GM12878 (cell line): Measurements from ENCODE around the gene FAM124B. TPM values are rescaled to one million over a fixed set of nuclear protein-coding genes. Genes with fewer than 3 reads are reported as not detected.

Experiments used
- ATAC-seq: fragments of 200-7000 bp; cut with Tn5 transposase; 3 replicates; pipeline ENCODE4 v1.9.1; 2020; ENCODE audit warnings: mild to moderate bottlenecking, moderate library complexity
- BruUV-seq: library from RNA; stranded (reverse); fragments of 400-500 nt; replicated peaks from 2 replicates; lab custom pipeline; 2021; lab: Mats Ljungman, UMichigan
- CTCF ChIA-PET: fragments of 300-600 bp; sonication (Branson Sonifier 250); formaldehyde crosslinking; extraction: SDS; loops from one replicate; lab custom pipeline; 2021; ENCODE audit warnings: inconsistent platforms; lab: Yijun Ruan, JAX
- POLR2A ChIA-PET: fragments of 350-600 bp; formaldehyde crosslinking; extraction: SDS; loops from one replicate; lab custom pipeline; 2021; ENCODE audit warnings: inconsistent platforms; lab: Charles Lee
- RAD21 ChIA-PET: fragments of 300-600 bp; sonication (Branson Sonifier 250); formaldehyde crosslinking; loops from one replicate; lab custom pipeline; 2023; ENCODE audit warnings: antibody characterized with exemption; ENCODE audit not compliant: unreplicated experiment; lab: Charles Lee
- SMC1A ChIA-PET: fragments of 300-600 bp; sonication (Branson Sonifier 250); formaldehyde crosslinking; loops from one replicate; lab custom pipeline; 2023; ENCODE audit not compliant: unreplicated experiment, uncharacterized antibody; lab: Charles Lee
- DNase-seq: peaks from one replicate; pipeline ENCODE4 v3.0.0-alpha.2; 2011; ENCODE audit warnings: low read depth, low spot score
- FAIRE-seq: peaks from 3 replicates; lab custom pipeline; 2011; peaks lifted over from hg19 to GRCh38; lab: Jason Lieb, UNC
- H2AFZ ChIP-seq: 2 replicates; pipeline ENCODE4 v1.6.0; 2011; ENCODE audit warnings: low read depth, low read length, control low read depth; ENCODE audit not compliant: control insufficient read depth
- H3K27ac ChIP-seq: 2 replicates; pipeline ENCODE4 v1.5.1; 2011; ENCODE audit warnings: control low read depth; ENCODE audit not compliant: control insufficient read depth, insufficient read depth
- H3K27me3 ChIP-seq, 2 experiments: replicated peaks in 1 of 2; 2 replicates each; pipeline versions ENCODE4 v1.6.0 to v1.6.1; 2011; ENCODE audit warnings: low read length in 1 of 2; ENCODE audit not compliant: control insufficient read depth in 2 of 2, insufficient read depth in 2 of 2
- H3K36me3 ChIP-seq, 2 experiments: 2 replicates each; pipeline ENCODE4 v1.5.1; 2011; ENCODE audit warnings: low read length in 1 of 2; ENCODE audit not compliant: control insufficient read depth in 2 of 2, insufficient read depth in 2 of 2
- H3K4me1 ChIP-seq: 2 replicates; pipeline ENCODE4 v1.6.1; 2011; ENCODE audit warnings: mild to moderate bottlenecking, low read length, moderate library complexity, mixed read lengths; ENCODE audit not compliant: control insufficient read depth, insufficient read depth
- H3K4me2 ChIP-seq: 2 replicates; pipeline ENCODE4 v1.6.0; 2011; ENCODE audit warnings: control low read depth; ENCODE audit not compliant: control insufficient read depth, insufficient read depth
- H3K4me3 ChIP-seq: fragments of 200-600 bp; sonication (generic); 2 replicates; pipeline ENCODE4 v1.5.1; 2016
- H3K79me2 ChIP-seq: 2 replicates; pipeline ENCODE4 v1.6.0; 2011; ENCODE audit warnings: low read length; ENCODE audit not compliant: control insufficient read depth, insufficient read depth
- H3K9ac ChIP-seq: 2 replicates; pipeline ENCODE4 v1.8.0; 2011; ENCODE audit warnings: low read length, control low read depth, mixed read lengths; ENCODE audit not compliant: control insufficient read depth, insufficient read depth
- H3K9me3 ChIP-seq: replicated peaks from 3 replicates; pipeline ENCODE4 v1.5.1; 2011; ENCODE audit warnings: mild to moderate bottlenecking, low read length; ENCODE audit not compliant: control insufficient read depth, insufficient read depth
- H4K20me1 ChIP-seq: 2 replicates; pipeline ENCODE4 v1.6.0; 2011; ENCODE audit not compliant: control insufficient read depth, insufficient read depth
- BMI1 ChIP-seq: fragments of 450-650 bp; IDR thresholded peaks from 2 replicates; pipeline ENCODE4 v1.6.1; 2016; ENCODE audit warnings: mild to moderate bottlenecking, moderate library complexity, borderline replicate concordance
- HDGF ChIP-seq: fragments of 450-650 bp; IDR thresholded peaks from 2 replicates; pipeline ENCODE4 v1.6.1; 2016; ENCODE audit warnings: antibody characterized with exemption
- KLF5 ChIP-seq: fragments of 450-650 bp; IDR thresholded peaks from 2 replicates; pipeline ENCODE4 v1.6.1; 2014; ENCODE audit warnings: mild to moderate bottlenecking; ENCODE audit not compliant: partially characterized antibody
- PAX8 ChIP-seq: fragments of 450-650 bp; IDR thresholded peaks from 2 replicates; pipeline ENCODE4 v1.6.1; 2017; ENCODE audit warnings: mild to moderate bottlenecking, moderate library complexity
- TCF12 ChIP-seq: IDR thresholded peaks from 2 replicates; pipeline ENCODE4 v1.6.1; 2011; ENCODE audit warnings: low read depth, mild to moderate bottlenecking, low read length
- WGBS: methylation state at CpG from one replicate; pipeline ENCODE4 v1.1.6; 2016; ENCODE audit warnings: low lambda C conversion rate; ENCODE audit not compliant: insufficient replicate concordance, insufficient coverage; ENCODE audit errors: missing lambda C conversion rate; 5-methylcytosine and 5-hydroxymethylcytosine counted together
- in situ Hi-C: fragments of 300-500 bp; cut with MboI; formaldehyde crosslinking; loops from 9 replicates; pipeline ENCODE4 v1.14.3; 2018; ENCODE audit warnings: mixed read lengths
- intact Hi-C: fragments of 100-400 bp; cut with micrococcal nuclease; formaldehyde crosslinking; loops from one replicate; pipeline ENCODE4 v1.14.2; 2022; ENCODE audit not compliant: unreplicated experiment
- polyA plus RNA-seq, 11 experiments: library from polyadenylated mRNA; depleted of rRNA in 4 of 11; unstranded in 6 of 11; stranded (reverse) in 5 of 11; fragments of >200 nt; fragmentation: Nextera tagmentation in 4 of 11; fragmentation: Illumina TruSeq in 1 of 11; extraction: Ambion mirVana in 4 of 11; extraction: Trizol in 1 of 11; gene quantifications; 1 replicate in 1 of 11; 2 replicates in 10 of 11; pipeline versions ENCODE4 v1.2.1 to v1.2.3, GENCODE V29; 2011 to 2016; ENCODE audit warnings: inconsistent platforms in 2 of 11, missing spikeins in 2 of 11, low read depth in 1 of 11
- total RNA-seq, 4 experiments: library from RNA; depleted of rRNA in 3 of 4; stranded (reverse); fragments of >200 nt in 3 of 4; fragmentation: Illumina TruSeq in 1 of 4; extraction: Trizol in 1 of 4; gene quantifications; 2 replicates each; pipeline versions ENCODE4 v1.2.1 to v1.2.3, GENCODE V29; 2013 to 2021
- TF ChIP-seq, protein P1 (sequence below): IDR thresholded peaks from 2 replicates; pipeline ENCODE4 v1.6.1; 2012; ENCODE audit warnings: mild to moderate bottlenecking, low read depth, low read length
- TF ChIP-seq, protein P2 (sequence below): fragments of 450-650 bp; formaldehyde crosslinking; IDR thresholded peaks from 2 replicates; pipeline ENCODE4 v1.5.0; 2022; ENCODE audit warnings: mild to moderate bottlenecking, missing genetic modification characterization
- TF ChIP-seq, protein P3 (sequence below): fragments of 450-650 bp; IDR thresholded peaks from 2 replicates; pipeline ENCODE4 v1.6.1; 2016; ENCODE audit warnings: mild to moderate bottlenecking

FAM124B gene
- total and polyA plus RNA-seq, 10 of the 15 experiments (the other 5 are each of a cell fraction or from before 2014, with no cell fraction given): not detected

GRCh38 chr2:224378701-224379097 is 23.2 kb downstream of the FAM124B start:
- no peak overlapping the region for H3K9ac ChIP-seq

More at GRCh38 chr2:224378701-224379097, 23.2 kb downstream of the FAM124B start:
- RAD21 ChIA-PET: no interaction called here
- in situ Hi-C loops: no loop called here
- POLR2A ChIA-PET: no interaction called here
- Histone ChIP-seq H3K4me3 (no peak overlapping the region), H4K20me1 (no peaks in the 10 kb centered on the region), H3K36me3 (no peaks in the 10 kb centered on the region)
- intact Hi-C loops: no loop called here
- CTCF ChIA-PET: interaction anchor here (0.6 to 1.8 kb wide), 2 partner anchors 10 to 598 kb away, joined by 4 to 10 read pairs; no protein-coding TSS in a partner anchor
- TF ChIP-seq, protein P1, sequence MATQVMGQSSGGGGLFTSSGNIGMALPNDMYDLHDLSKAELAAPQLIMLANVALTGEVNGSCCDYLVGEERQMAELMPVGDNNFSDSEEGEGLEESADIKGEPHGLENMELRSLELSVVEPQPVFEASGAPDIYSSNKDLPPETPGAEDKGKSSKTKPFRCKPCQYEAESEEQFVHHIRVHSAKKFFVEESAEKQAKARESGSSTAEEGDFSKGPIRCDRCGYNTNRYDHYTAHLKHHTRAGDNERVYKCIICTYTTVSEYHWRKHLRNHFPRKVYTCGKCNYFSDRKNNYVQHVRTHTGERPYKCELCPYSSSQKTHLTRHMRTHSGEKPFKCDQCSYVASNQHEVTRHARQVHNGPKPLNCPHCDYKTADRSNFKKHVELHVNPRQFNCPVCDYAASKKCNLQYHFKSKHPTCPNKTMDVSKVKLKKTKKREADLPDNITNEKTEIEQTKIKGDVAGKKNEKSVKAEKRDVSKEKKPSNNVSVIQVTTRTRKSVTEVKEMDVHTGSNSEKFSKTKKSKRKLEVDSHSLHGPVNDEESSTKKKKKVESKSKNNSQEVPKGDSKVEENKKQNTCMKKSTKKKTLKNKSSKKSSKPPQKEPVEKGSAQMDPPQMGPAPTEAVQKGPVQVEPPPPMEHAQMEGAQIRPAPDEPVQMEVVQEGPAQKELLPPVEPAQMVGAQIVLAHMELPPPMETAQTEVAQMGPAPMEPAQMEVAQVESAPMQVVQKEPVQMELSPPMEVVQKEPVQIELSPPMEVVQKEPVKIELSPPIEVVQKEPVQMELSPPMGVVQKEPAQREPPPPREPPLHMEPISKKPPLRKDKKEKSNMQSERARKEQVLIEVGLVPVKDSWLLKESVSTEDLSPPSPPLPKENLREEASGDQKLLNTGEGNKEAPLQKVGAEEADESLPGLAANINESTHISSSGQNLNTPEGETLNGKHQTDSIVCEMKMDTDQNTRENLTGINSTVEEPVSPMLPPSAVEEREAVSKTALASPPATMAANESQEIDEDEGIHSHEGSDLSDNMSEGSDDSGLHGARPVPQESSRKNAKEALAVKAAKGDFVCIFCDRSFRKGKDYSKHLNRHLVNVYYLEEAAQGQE: no peak
- TF ChIP-seq BMI1 (no peak), TCF12 (no peak), KLF5 (no peak), PAX8 (no peak), HDGF (no peak)
- TF ChIP-seq, protein P2, sequence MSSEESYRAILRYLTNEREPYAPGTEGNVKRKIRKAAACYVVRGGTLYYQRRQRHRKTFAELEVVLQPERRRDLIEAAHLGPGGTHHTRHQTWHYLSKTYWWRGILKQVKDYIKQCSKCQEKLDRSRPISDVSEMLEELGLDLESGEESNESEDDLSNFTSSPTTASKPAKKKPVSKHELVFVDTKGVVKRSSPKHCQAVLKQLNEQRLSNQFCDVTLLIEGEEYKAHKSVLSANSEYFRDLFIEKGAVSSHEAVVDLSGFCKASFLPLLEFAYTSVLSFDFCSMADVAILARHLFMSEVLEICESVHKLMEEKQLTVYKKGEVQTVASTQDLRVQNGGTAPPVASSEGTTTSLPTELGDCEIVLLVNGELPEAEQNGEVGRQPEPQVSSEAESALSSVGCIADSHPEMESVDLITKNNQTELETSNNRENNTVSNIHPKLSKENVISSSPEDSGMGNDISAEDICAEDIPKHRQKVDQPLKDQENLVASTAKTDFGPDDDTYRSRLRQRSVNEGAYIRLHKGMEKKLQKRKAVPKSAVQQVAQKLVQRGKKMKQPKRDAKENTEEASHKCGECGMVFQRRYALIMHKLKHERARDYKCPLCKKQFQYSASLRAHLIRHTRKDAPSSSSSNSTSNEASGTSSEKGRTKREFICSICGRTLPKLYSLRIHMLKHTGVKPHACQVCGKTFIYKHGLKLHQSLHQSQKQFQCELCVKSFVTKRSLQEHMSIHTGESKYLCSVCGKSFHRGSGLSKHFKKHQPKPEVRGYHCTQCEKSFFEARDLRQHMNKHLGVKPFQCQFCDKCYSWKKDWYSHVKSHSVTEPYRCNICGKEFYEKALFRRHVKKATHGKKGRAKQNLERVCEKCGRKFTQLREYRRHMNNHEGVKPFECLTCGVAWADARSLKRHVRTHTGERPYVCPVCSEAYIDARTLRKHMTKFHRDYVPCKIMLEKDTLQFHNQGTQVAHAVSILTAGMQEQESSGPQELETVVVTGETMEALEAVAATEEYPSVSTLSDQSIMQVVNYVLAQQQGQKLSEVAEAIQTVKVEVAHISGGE: no peak
- TF ChIP-seq, protein P3, sequence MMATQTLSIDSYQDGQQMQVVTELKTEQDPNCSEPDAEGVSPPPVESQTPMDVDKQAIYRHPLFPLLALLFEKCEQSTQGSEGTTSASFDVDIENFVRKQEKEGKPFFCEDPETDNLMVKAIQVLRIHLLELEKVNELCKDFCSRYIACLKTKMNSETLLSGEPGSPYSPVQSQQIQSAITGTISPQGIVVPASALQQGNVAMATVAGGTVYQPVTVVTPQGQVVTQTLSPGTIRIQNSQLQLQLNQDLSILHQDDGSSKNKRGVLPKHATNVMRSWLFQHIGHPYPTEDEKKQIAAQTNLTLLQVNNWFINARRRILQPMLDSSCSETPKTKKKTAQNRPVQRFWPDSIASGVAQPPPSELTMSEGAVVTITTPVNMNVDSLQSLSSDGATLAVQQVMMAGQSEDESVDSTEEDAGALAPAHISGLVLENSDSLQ: no peak
- TF ChIP-seq, all 136 proteins: peak for 0
- no peaks in the 10 kb centered on the region for H3K4me1 ChIP-seq
- H3K4me2 ChIP-seq: no peak overlapping the region
- FAIRE-seq (no peak), ATAC-seq (no peak), DNase-seq (no peak)
- H3K9me3 ChIP-seq: no peaks in the 10 kb centered on the region
- SMC1A ChIA-PET: no interaction called here
- H2AFZ ChIP-seq: no peak overlapping the region
- BruUV-seq: no TSS peak
- H3K27ac ChIP-seq: no peak overlapping the region
- WGBS: 48% methylated on average over 1 of the region's 1 CpG
- H3K27me3 ChIP-seq: 0 out of 4 replicates have a peak, but pooled peaks cover 0 to 2% of the 10 kb centered on the region in 2 experiments
- H3K79me2 ChIP-seq: no peaks in the 10 kb centered on the region
